MM.1S (cell line): ENCODE measurements around the gene CUL1.

Source experiments
- DNase-seq: peaks from one replicate; pipeline ENCODE4 v3.0.0-alpha.2; 2015
- H2AFZ ChIP-seq: fragments of 300-600 bp; sonication (generic); 2 replicates; pipeline ENCODE4 v1.6.0; 2016; ENCODE audit warnings: antibody characterized with exemption, low read length
- H3F3A ChIP-seq: fragments of 300-600 bp; sonication (generic); 2 replicates; pipeline ENCODE4 v1.6.1; 2016; ENCODE audit warnings: mild to moderate bottlenecking, antibody characterized with exemption, low read length, moderate library complexity, mixed read lengths; ENCODE audit not compliant: insufficient read depth
- H3K27ac ChIP-seq: fragments of 300-600 bp; sonication (generic); 2 replicates; pipeline ENCODE4 v1.5.1; 2016; ENCODE audit warnings: mild to moderate bottlenecking, low read length
- H3K27me3 ChIP-seq: fragments of 300-600 bp; sonication (generic); replicated peaks from 2 replicates; pipeline ENCODE4 v1.6.0; 2016; ENCODE audit warnings: low read length; ENCODE audit not compliant: insufficient read depth
- H3K36me3 ChIP-seq: fragments of 300-600 bp; sonication (generic); replicated peaks from 2 replicates; pipeline ENCODE4 v1.6.1; 2016; ENCODE audit warnings: mild to moderate bottlenecking, low read length, mixed read lengths; ENCODE audit not compliant: insufficient read depth
- H3K4me1 ChIP-seq: fragments of 300-600 bp; sonication (generic); 2 replicates; pipeline ENCODE4 v1.6.1; 2016; ENCODE audit warnings: low read length, mixed read lengths
- H3K4me2 ChIP-seq: fragments of 300-600 bp; sonication (generic); 2 replicates; pipeline ENCODE4 v1.6.0; 2016; ENCODE audit warnings: low read depth, low read length
- H3K4me3 ChIP-seq: fragments of 300-600 bp; sonication (generic); 2 replicates; pipeline ENCODE4 v1.5.1; 2016; ENCODE audit warnings: low read length, mixed read lengths
- H3K79me2 ChIP-seq: fragments of 300-600 bp; sonication (generic); 2 replicates; pipeline ENCODE4 v1.6.1; 2016; ENCODE audit warnings: mixed run types, low read length, mixed read lengths
- H3K9ac ChIP-seq: fragments of 300-600 bp; sonication (generic); 2 replicates; pipeline ENCODE4 v1.6.1; 2016; ENCODE audit warnings: low read length, mixed read lengths
- H3K9me2 ChIP-seq: fragments of 300-600 bp; sonication (generic); replicated peaks from 2 replicates; pipeline ENCODE4 v1.6.1; 2016; ENCODE audit warnings: mild to moderate bottlenecking, low read length, mixed read lengths; ENCODE audit not compliant: insufficient read depth
- H3K9me3 ChIP-seq: fragments of 300-600 bp; sonication (generic); replicated peaks from 2 replicates; pipeline ENCODE4 v1.6.1; 2016; ENCODE audit warnings: mild to moderate bottlenecking, low read length, mixed read lengths; ENCODE audit not compliant: insufficient read depth
- H4K20me1 ChIP-seq: fragments of 300-600 bp; sonication (generic); 2 replicates; pipeline ENCODE4 v1.6.1; 2016; ENCODE audit warnings: mild to moderate bottlenecking, low read length, moderate library complexity, mixed read lengths; ENCODE audit not compliant: insufficient read depth
- CTCF ChIP-seq: fragments of 300-600 bp; sonication (generic); IDR thresholded peaks from 2 replicates; pipeline ENCODE4 v1.5.1; 2016; ENCODE audit warnings: antibody characterized with exemption, low read length, mixed read lengths
- EZH2 ChIP-seq: fragments of 300-600 bp; sonication (generic); optimal IDR thresholded peaks from 2 replicates; pipeline ENCODE3; 2017; ENCODE audit warnings: low read depth, mild to moderate bottlenecking, antibody characterized with exemption, low read length, mixed read lengths
- EZH2phosphoT487 ChIP-seq: fragments of 300-600 bp; sonication (generic); IDR thresholded peaks from 2 replicates; pipeline ENCODE4 v1.6.1; 2018; ENCODE audit warnings: antibody characterized with exemption, low read length

The CUL1 gene

GRCh38 chr7:148686312-148686937, 12.3 kb upstream of the CUL1 start:
- Histone ChIP-seq H3K27ac (no peak overlapping the region), H3K36me3 (no peaks in the 10 kb centered on the region), H3K79me2 (no peaks in the 10 kb centered on the region), H3K4me2 (no peak overlapping the region), H4K20me1 (no peaks in the 10 kb centered on the region), H3K4me1 (no peaks in the 10 kb centered on the region), H3K9ac (no peak overlapping the region), H3F3A (no peaks in the 10 kb centered on the region), H3K9me3 (no peaks in the 10 kb centered on the region), H3K27me3 (no peaks in the 10 kb centered on the region), H3K4me3 (no peak overlapping the region), H3K9me2 (no peaks in the 10 kb centered on the region), H2AFZ (no peak overlapping the region)
- TF ChIP-seq CTCF (no peak), EZH2phosphoT487 (no peak), EZH2 (no peak)
- DNase-seq = no peak

GRCh38 chr7:148687555-148687954, 11.1 kb upstream of the CUL1 start:
- no peaks in the 10 kb centered on the region for H3K9me2 ChIP-seq
- H3K27ac ChIP-seq = no peak overlapping the region
- H4K20me1 ChIP-seq = no peaks in the 10 kb centered on the region
- no peaks in the 10 kb centered on the region for H3K27me3 ChIP-seq
- H3K4me1 ChIP-seq = no peaks in the 10 kb centered on the region
- H3F3A ChIP-seq = no peaks in the 10 kb centered on the region
- no peak overlapping the region for H3K9ac ChIP-seq
- no peak overlapping the region for H2AFZ ChIP-seq
- no peaks in the 10 kb centered on the region for H3K79me2 ChIP-seq
- H3K9me3 ChIP-seq = no peaks in the 10 kb centered on the region
- H3K4me2 ChIP-seq = no peak overlapping the region
- TF ChIP-seq EZH2phosphoT487 = no peak
- TF ChIP-seq CTCF = no peak
- no peak for TF ChIP-seq EZH2
- no peak for DNase-seq
- H3K4me3 ChIP-seq = no peak overlapping the region
- H3K36me3 ChIP-seq = no peaks in the 10 kb centered on the region

DNA sequence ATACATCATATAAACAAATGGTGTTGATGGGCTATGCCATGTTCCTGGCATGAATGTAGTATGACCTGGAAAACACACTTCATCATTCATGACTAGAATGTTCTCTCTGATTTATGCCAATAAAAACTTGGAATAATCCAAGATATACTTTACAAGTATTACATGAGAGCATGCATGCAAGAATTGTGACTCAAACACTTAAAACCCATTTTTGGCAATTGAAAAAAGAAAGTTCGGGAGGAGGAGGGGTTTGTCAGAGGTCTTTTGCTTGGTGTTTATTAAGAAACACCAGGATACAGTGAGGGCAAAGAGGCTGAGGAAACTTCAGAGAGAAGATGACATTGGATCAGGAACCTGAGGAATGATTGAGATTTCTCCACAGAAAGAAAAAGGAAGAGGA, 10.2 kb upstream of the CUL1 start:
- no peak overlapping the region for H3K9ac ChIP-seq
- no peaks in the 10 kb centered on the region for H3K36me3 ChIP-seq
- H3K9me2 ChIP-seq = no peaks in the 10 kb centered on the region
- H3K4me2 ChIP-seq = no peak overlapping the region
- no peaks in the 10 kb centered on the region for H3K4me1 ChIP-seq
- no peak overlapping the region for H3K4me3 ChIP-seq
- H2AFZ ChIP-seq = no peak overlapping the region
- no peaks in the 10 kb centered on the region for H3K79me2 ChIP-seq
- TF ChIP-seq EZH2 = no peak
- TF ChIP-seq EZH2phosphoT487 = no peak
- no peak for TF ChIP-seq CTCF
- no peaks in the 10 kb centered on the region for H3K9me3 ChIP-seq
- DNase-seq = no peak
- no peaks in the 10 kb centered on the region for H4K20me1 ChIP-seq
- no peaks in the 10 kb centered on the region for H3F3A ChIP-seq
- H3K27ac ChIP-seq = no peak overlapping the region
- no peaks in the 10 kb centered on the region for H3K27me3 ChIP-seq
